GM12878 (cell line): ENCODE results near the gene GJA5. TPM values are rescaled to one million over a fixed set of nuclear protein-coding genes. Genes with fewer than 3 reads are reported as not detected.

Source experiments
- ATAC-seq: fragments of 200-7000 bp; cut with Tn5 transposase; 3 replicates; pipeline ENCODE4 v1.9.1; 2020; ENCODE audit warnings: mild to moderate bottlenecking, moderate library complexity
- BruUV-seq: library from RNA; stranded (reverse); fragments of 400-500 nt; replicated peaks from 2 replicates; lab custom pipeline; 2021; lab: Mats Ljungman, UMichigan
- CTCF ChIA-PET: fragments of 300-600 bp; sonication (Branson Sonifier 250); formaldehyde crosslinking; extraction: SDS; loops from one replicate; lab custom pipeline; 2021; ENCODE audit warnings: inconsistent platforms; lab: Yijun Ruan, JAX
- POLR2A ChIA-PET: fragments of 350-600 bp; formaldehyde crosslinking; extraction: SDS; loops from one replicate; lab custom pipeline; 2021; ENCODE audit warnings: inconsistent platforms; lab: Charles Lee
- RAD21 ChIA-PET: fragments of 300-600 bp; sonication (Branson Sonifier 250); formaldehyde crosslinking; loops from one replicate; lab custom pipeline; 2023; ENCODE audit warnings: antibody characterized with exemption; ENCODE audit not compliant: unreplicated experiment; lab: Charles Lee
- SMC1A ChIA-PET: fragments of 300-600 bp; sonication (Branson Sonifier 250); formaldehyde crosslinking; loops from one replicate; lab custom pipeline; 2023; ENCODE audit not compliant: unreplicated experiment, uncharacterized antibody; lab: Charles Lee
- DNase-seq: peaks from one replicate; pipeline ENCODE4 v3.0.0-alpha.2; 2011; ENCODE audit warnings: low read depth, low spot score
- FAIRE-seq: peaks from 3 replicates; lab custom pipeline; 2011; peaks lifted over from hg19 to GRCh38; lab: Jason Lieb, UNC
- H2AFZ ChIP-seq: 2 replicates; pipeline ENCODE4 v1.6.0; 2011; ENCODE audit warnings: low read depth, low read length, control low read depth; ENCODE audit not compliant: control insufficient read depth
- H3K27ac ChIP-seq: 2 replicates; pipeline ENCODE4 v1.5.1; 2011; ENCODE audit warnings: control low read depth; ENCODE audit not compliant: control insufficient read depth, insufficient read depth
- H3K27me3 ChIP-seq, 2 experiments: replicated peaks in 1 of 2; 2 replicates each; pipeline versions ENCODE4 v1.6.0 to v1.6.1; 2011; ENCODE audit warnings: low read length in 1 of 2; ENCODE audit not compliant: control insufficient read depth in 2 of 2, insufficient read depth in 2 of 2
- H3K36me3 ChIP-seq, 2 experiments: 2 replicates each; pipeline ENCODE4 v1.5.1; 2011; ENCODE audit warnings: low read length in 1 of 2; ENCODE audit not compliant: control insufficient read depth in 2 of 2, insufficient read depth in 2 of 2
- H3K4me1 ChIP-seq: 2 replicates; pipeline ENCODE4 v1.6.1; 2011; ENCODE audit warnings: mild to moderate bottlenecking, low read length, moderate library complexity, mixed read lengths; ENCODE audit not compliant: control insufficient read depth, insufficient read depth
- H3K4me2 ChIP-seq: 2 replicates; pipeline ENCODE4 v1.6.0; 2011; ENCODE audit warnings: control low read depth; ENCODE audit not compliant: control insufficient read depth, insufficient read depth
- H3K4me3 ChIP-seq: fragments of 200-600 bp; sonication (generic); 2 replicates; pipeline ENCODE4 v1.5.1; 2016
- H3K79me2 ChIP-seq: 2 replicates; pipeline ENCODE4 v1.6.0; 2011; ENCODE audit warnings: low read length; ENCODE audit not compliant: control insufficient read depth, insufficient read depth
- H3K9ac ChIP-seq: 2 replicates; pipeline ENCODE4 v1.8.0; 2011; ENCODE audit warnings: low read length, control low read depth, mixed read lengths; ENCODE audit not compliant: control insufficient read depth, insufficient read depth
- H3K9me3 ChIP-seq: replicated peaks from 3 replicates; pipeline ENCODE4 v1.5.1; 2011; ENCODE audit warnings: mild to moderate bottlenecking, low read length; ENCODE audit not compliant: control insufficient read depth, insufficient read depth
- H4K20me1 ChIP-seq: 2 replicates; pipeline ENCODE4 v1.6.0; 2011; ENCODE audit not compliant: control insufficient read depth, insufficient read depth
- CBFB ChIP-seq: IDR thresholded peaks from 2 replicates; pipeline ENCODE4 v1.6.1; 2016; ENCODE audit warnings: antibody characterized with exemption, low read depth
- EED ChIP-seq: sonication (generic); IDR thresholded peaks from 2 replicates; pipeline ENCODE4 v1.6.1; 2016; ENCODE audit warnings: antibody characterized with exemption, low read depth
- HDGF ChIP-seq: fragments of 450-650 bp; IDR thresholded peaks from 2 replicates; pipeline ENCODE4 v1.6.1; 2016; ENCODE audit warnings: antibody characterized with exemption
- KDM1A ChIP-seq: fragments of 200-600 bp; sonication (generic); IDR thresholded peaks from 2 replicates; pipeline ENCODE4 v1.6.1; 2016; ENCODE audit warnings: borderline replicate concordance
- MYB ChIP-seq: fragments of 150-350 bp; IDR thresholded peaks from 2 replicates; pipeline ENCODE4 v1.6.1; 2014; ENCODE audit warnings: mild to moderate bottlenecking, low read depth, low read length, borderline replicate concordance
- NRF1 ChIP-seq: conservative IDR thresholded peaks from 2 replicates; pipeline ENCODE4 v1.6.1; 2011; ENCODE audit warnings: mild to moderate bottlenecking, low read depth, low read length, improper control_type of control experiment
- POLR2A ChIP-seq: IDR thresholded peaks from 2 replicates; pipeline ENCODE4 v1.6.1; 2011; ENCODE audit warnings: low read depth, mild to moderate bottlenecking, low read length
- SMAD5 ChIP-seq: IDR thresholded peaks from 2 replicates; pipeline ENCODE4 v1.6.1; 2016; ENCODE audit warnings: antibody characterized with exemption, low read depth
- WRNIP1 ChIP-seq: IDR thresholded peaks from 2 replicates; pipeline ENCODE4 v1.6.1; 2011; ENCODE audit warnings: low read depth, low read length, improper control_type of control experiment, borderline replicate concordance
- in situ Hi-C: fragments of 300-500 bp; cut with MboI; formaldehyde crosslinking; loops from 9 replicates; pipeline ENCODE4 v1.14.3; 2018; ENCODE audit warnings: mixed read lengths
- intact Hi-C: fragments of 100-400 bp; cut with micrococcal nuclease; formaldehyde crosslinking; loops from one replicate; pipeline ENCODE4 v1.14.2; 2022; ENCODE audit not compliant: unreplicated experiment
- polyA plus RNA-seq, 11 experiments: library from polyadenylated mRNA; depleted of rRNA in 4 of 11; unstranded in 6 of 11; stranded (reverse) in 5 of 11; fragments of >200 nt; fragmentation: Nextera tagmentation in 4 of 11; fragmentation: Illumina TruSeq in 1 of 11; extraction: Ambion mirVana in 4 of 11; extraction: Trizol in 1 of 11; gene quantifications; 1 replicate in 1 of 11; 2 replicates in 10 of 11; pipeline versions ENCODE4 v1.2.1 to v1.2.3, GENCODE V29; 2011 to 2016; ENCODE audit warnings: inconsistent platforms in 2 of 11, missing spikeins in 2 of 11, low read depth in 1 of 11
- total RNA-seq, 4 experiments: library from RNA; depleted of rRNA in 3 of 4; stranded (reverse); fragments of >200 nt in 3 of 4; fragmentation: Illumina TruSeq in 1 of 4; extraction: Trizol in 1 of 4; gene quantifications; 2 replicates each; pipeline versions ENCODE4 v1.2.1 to v1.2.3, GENCODE V29; 2013 to 2021
- TF ChIP-seq, protein P1 (sequence below): fragments of 450-650 bp; IDR thresholded peaks from 2 replicates; pipeline ENCODE4 v1.6.1; 2018; ENCODE audit warnings: mild to moderate bottlenecking, low read depth, moderate library complexity; ENCODE audit not compliant: partially characterized antibody
- TF ChIP-seq, protein P2 (sequence below): IDR thresholded peaks from 2 replicates; pipeline ENCODE4 v1.6.1; 2011; ENCODE audit warnings: borderline replicate concordance, low read depth, mild to moderate bottlenecking, moderate library complexity, mixed read lengths, low read length; ENCODE audit not compliant: insufficient read depth; ENCODE audit errors: extremely low read length
- TF ChIP-seq, protein P3 (sequence below): fragments of 450-650 bp; formaldehyde crosslinking; IDR thresholded peaks from 2 replicates; pipeline ENCODE4 v1.4.0; 2020; ENCODE audit warnings: mild to moderate bottlenecking, moderate library complexity

GJA5 gene
- total and polyA plus RNA-seq, 10 of the 15 experiments (the other 5 are each of a cell fraction or from before 2014, with no cell fraction given) = not detected

DNA sequence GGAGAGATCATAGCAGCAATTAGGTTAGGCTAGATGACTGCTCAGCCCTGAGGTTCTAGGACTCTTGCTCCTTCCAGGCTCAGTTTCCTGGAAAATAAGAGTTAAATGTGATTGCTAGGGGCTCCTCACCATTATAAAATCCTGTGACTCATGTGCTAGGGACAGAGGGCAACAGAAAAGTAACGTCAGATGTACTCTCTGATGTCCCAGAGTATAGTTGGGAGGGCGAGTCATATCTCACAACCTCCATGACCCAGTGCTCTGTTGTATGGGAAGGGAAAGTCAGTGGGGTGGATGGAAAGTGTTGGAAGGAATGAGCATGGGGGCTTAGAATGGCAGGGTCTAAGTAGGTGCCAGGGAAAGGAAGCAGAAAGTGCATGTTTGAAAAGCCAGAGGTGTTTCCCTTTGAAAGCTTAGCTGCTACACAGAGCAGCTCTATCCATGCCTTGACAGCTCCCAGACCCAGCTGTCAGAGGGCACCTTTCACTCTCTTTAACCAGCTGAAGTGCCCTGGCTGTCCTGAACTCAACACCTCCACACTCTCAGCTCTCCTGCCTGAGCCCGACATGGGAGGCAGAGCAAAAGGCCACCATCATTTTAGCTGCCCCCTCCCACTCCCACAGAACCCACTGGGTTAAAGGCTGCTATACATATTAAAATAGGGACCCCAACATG, 11.6 kb downstream of the GJA5 start (continued):
- TF ChIP-seq SMAD5 (no peak), HDGF (no peak), KDM1A (no peak), EED (no peak)

DNA sequence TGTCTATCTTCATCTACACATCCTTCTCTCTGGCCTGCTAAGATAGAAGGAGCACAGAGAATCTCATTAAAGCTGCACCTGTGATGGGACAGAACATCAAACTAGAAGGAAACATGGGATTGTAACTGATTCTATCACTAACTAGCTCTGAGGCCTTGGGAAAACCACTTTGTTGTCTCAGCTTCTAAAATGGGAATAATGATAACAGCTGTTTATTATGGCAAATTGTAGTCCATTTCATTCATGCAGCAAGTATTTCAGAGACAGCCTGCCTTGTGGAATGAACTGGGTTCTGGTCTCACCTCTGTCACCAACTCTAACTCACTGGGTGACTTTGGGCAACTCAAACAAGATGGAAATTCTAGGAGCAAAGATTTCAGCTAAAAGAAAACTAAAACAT, 12.4 kb downstream of the GJA5 start:
- Histone ChIP-seq H3K27me3 (no peaks in the 10 kb centered on the region), H3K36me3 (no peaks in the 10 kb centered on the region), H3K27ac (no peak overlapping the region), H3K4me3 (no peak overlapping the region), H3K4me1 (no peaks in the 10 kb centered on the region), H3K4me2 (no peak overlapping the region), H4K20me1 (no peaks in the 10 kb centered on the region), H3K9me3 (no peaks in the 10 kb centered on the region), H3K79me2 (no peaks in the 10 kb centered on the region), H3K9ac (no peak overlapping the region), H2AFZ (no peak overlapping the region)
- RAD21 ChIA-PET = no interaction called here
- BruUV-seq = no TSS peak
- FAIRE-seq = no peak
- DNase-seq = no peak
- ATAC-seq = no peak
- SMC1A ChIA-PET = no interaction called here
- intact Hi-C loops = no loop called here
- POLR2A ChIA-PET = no interaction called here
- in situ Hi-C loops = no loop called here
- CTCF ChIA-PET = interaction anchor here (0.7 kb wide), 1 partner anchor 147 kb away, joined by 4 read pairs; no protein-coding TSS in a partner anchor
- TF ChIP-seq NRF1 (no peak), WRNIP1 (no peak), MYB (no peak), POLR2A (no peak), CBFB (no peak)
- TF ChIP-seq, protein P1, sequence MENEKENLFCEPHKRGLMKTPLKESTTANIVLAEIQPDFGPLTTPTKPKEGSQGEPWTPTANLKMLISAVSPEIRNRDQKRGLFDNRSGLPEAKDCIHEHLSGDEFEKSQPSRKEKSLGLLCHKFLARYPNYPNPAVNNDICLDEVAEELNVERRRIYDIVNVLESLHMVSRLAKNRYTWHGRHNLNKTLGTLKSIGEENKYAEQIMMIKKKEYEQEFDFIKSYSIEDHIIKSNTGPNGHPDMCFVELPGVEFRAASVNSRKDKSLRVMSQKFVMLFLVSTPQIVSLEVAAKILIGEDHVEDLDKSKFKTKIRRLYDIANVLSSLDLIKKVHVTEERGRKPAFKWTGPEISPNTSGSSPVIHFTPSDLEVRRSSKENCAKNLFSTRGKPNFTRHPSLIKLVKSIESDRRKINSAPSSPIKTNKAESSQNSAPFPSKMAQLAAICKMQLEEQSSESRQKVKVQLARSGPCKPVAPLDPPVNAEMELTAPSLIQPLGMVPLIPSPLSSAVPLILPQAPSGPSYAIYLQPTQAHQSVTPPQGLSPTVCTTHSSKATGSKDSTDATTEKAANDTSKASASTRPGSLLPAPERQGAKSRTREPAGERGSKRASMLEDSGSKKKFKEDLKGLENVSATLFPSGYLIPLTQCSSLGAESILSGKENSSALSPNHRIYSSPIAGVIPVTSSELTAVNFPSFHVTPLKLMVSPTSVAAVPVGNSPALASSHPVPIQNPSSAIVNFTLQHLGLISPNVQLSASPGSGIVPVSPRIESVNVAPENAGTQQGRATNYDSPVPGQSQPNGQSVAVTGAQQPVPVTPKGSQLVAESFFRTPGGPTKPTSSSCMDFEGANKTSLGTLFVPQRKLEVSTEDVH = no peak
- TF ChIP-seq, protein P2, sequence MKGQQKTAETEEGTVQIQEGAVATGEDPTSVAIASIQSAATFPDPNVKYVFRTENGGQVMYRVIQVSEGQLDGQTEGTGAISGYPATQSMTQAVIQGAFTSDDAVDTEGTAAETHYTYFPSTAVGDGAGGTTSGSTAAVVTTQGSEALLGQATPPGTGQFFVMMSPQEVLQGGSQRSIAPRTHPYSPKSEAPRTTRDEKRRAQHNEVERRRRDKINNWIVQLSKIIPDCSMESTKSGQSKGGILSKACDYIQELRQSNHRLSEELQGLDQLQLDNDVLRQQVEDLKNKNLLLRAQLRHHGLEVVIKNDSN = no peak
- TF ChIP-seq, protein P3, sequence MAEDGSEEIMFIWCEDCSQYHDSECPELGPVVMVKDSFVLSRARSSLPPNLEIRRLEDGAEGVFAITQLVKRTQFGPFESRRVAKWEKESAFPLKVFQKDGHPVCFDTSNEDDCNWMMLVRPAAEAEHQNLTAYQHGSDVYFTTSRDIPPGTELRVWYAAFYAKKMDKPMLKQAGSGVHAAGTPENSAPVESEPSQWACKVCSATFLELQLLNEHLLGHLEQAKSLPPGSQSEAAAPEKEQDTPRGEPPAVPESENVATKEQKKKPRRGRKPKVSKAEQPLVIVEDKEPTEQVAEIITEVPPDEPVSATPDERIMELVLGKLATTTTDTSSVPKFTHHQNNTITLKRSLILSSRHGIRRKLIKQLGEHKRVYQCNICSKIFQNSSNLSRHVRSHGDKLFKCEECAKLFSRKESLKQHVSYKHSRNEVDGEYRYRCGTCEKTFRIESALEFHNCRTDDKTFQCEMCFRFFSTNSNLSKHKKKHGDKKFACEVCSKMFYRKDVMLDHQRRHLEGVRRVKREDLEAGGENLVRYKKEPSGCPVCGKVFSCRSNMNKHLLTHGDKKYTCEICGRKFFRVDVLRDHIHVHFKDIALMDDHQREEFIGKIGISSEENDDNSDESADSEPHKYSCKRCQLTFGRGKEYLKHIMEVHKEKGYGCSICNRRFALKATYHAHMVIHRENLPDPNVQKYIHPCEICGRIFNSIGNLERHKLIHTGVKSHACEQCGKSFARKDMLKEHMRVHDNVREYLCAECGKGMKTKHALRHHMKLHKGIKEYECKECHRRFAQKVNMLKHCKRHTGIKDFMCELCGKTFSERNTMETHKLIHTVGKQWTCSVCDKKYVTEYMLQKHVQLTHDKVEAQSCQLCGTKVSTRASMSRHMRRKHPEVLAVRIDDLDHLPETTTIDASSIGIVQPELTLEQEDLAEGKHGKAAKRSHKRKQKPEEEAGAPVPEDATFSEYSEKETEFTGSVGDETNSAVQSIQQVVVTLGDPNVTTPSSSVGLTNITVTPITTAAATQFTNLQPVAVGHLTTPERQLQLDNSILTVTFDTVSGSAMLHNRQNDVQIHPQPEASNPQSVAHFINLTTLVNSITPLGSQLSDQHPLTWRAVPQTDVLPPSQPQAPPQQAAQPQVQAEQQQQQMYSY (CRISPR knock-in tag) = no peak
